GM13977 (cell line): ENCODE data around the gene AURKA.

Experiments
- DNase-seq: peaks from one replicate; pipeline ENCODE4 v3.0.0; 2012; ENCODE audit warnings: low spot score
- in situ Hi-C: fragments of 300-500 bp; cut with MboI; formaldehyde crosslinking; loops from one replicate; pipeline ENCODE4 v1.12.0; 2022; ENCODE audit warnings: low sequenced_read_pairs, low pct_unique_long_range_greater_than_20kb, mixed read lengths, inconsistent platforms; ENCODE audit not compliant: unreplicated experiment
- TF ChIP-seq, protein P1 (sequence below): IDR thresholded peaks from 2 replicates; pipeline ENCODE4 v1.5.1; 2012; ENCODE audit warnings: mild to moderate bottlenecking, control low read depth; ENCODE audit not compliant: insufficient read depth; ENCODE audit errors: extremely low read depth, missing control alignments

AURKA gene

DNA sequence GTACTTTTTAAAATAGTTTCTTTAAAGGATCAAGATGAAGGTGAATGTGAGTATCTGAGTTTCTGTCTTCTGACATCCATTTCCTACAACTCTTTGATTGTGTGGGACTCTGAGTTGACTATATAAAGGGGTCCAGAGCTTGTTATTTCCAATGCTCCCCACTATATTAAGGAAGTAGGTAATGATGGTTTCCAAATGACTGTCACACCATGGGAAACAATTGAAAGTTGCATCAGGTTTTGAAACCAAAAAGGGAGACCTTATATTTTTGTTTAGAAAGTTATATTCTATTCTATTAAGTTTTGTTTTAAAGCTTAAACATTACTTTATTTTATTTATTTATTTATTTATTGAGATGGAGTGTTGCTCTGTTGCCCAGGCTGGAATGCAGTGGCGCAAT, 31.2 kb upstream of the AURKA start:
- TF ChIP-seq, protein P1, sequence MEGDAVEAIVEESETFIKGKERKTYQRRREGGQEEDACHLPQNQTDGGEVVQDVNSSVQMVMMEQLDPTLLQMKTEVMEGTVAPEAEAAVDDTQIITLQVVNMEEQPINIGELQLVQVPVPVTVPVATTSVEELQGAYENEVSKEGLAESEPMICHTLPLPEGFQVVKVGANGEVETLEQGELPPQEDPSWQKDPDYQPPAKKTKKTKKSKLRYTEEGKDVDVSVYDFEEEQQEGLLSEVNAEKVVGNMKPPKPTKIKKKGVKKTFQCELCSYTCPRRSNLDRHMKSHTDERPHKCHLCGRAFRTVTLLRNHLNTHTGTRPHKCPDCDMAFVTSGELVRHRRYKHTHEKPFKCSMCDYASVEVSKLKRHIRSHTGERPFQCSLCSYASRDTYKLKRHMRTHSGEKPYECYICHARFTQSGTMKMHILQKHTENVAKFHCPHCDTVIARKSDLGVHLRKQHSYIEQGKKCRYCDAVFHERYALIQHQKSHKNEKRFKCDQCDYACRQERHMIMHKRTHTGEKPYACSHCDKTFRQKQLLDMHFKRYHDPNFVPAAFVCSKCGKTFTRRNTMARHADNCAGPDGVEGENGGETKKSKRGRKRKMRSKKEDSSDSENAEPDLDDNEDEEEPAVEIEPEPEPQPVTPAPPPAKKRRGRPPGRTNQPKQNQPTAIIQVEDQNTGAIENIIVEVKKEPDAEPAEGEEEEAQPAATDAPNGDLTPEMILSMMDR: no peak
- in situ Hi-C loops: no loop called here
- DNase-seq: no peak

DNA sequence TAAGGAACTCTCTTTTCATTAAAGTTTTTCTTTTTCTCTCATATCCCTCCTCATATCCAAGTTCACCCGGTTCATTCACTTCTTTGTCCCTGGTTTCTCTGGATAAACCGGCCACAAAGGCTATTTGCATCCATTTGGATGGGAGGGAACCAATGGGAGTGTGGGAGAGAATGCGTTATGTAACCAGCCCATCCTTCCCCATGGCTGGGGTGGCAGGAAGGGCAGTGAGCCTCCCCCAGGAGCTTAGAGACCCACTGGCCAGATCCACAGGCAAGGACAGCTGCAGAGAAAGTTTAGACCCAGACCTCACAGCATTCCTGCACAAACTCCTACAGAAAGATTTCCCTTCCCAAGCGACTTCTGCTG, 30.8 kb upstream of the AURKA start:
- DNase-seq: no peak
- in situ Hi-C loops: no loop called here
- TF ChIP-seq, protein P1: no peak

DNA sequence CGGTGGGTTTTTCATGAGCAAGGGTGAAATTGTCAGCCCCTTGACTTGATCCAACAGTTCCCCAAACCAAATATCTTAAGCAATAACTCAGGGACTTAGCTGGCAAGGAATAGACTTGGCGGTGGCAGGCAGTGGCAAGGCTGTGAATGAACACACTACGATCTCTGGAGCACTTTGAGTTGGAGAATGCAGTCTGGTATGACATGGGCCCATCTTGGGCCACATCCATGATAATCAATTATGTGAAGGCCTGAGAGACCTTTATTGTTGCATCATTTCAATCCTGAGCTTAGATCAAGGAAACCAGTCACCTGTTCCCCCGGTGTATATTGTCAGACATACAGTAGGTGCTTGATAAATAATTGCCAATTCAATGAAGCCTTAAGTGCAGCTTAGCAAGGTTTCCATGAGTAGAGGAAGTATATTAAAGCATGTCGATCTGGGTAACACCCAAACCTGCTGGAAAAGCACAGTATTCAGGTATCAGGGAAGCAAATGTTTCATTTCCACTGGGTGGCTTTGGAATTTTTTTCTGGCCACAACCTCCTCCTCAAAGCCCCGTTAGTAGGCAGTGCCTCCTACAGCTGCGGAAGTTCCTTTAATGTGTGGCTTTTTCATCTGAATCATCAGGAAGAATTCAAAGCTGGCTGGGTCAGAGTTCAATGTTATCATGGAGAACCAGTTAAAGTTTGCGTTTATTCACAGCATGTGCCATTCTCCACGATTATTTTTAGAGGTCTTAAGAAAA, 30.2 kb upstream of the AURKA start:
- in situ Hi-C loops: no loop called here
- no peak for DNase-seq
- TF ChIP-seq, protein P1: no peak

DNA sequence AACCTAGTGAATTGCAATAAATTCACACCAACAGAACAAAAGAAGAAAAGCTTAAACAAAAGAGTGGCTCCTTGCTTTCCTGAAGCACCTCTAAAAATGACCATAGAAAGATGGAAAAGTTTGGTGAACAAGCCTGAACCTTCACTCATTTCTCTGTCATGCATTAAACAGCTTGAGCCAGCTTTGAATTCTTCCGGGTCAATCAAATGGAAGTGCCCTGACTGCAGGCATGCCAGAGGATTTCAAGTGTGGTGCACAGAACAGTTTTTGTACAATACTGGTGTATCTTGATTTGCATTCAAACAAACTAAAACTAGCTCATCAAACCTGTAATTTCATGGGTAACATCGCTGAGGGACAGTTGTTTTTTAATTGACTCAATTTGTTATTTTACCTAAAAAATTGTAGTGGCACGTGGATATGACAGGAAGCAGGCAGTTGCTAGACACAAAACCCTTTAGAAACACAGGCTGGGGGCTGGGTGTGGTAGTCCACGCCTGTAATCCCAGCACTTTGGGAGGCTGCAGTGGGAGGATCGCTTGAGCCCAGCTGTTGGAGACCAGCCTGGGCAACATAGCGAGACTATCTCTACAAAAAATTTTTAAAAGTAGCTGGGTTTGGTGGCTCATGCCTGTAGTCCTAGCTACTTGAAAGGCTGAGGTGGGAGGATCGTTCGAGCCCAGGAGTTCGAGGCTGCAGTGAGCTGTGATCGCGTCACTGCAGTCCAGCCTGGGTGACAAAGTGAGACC, 29.1 kb upstream of the AURKA start:
- DNase-seq: no peak
- in situ Hi-C loops: no loop called here
- TF ChIP-seq, protein P1: no peak

DNA sequence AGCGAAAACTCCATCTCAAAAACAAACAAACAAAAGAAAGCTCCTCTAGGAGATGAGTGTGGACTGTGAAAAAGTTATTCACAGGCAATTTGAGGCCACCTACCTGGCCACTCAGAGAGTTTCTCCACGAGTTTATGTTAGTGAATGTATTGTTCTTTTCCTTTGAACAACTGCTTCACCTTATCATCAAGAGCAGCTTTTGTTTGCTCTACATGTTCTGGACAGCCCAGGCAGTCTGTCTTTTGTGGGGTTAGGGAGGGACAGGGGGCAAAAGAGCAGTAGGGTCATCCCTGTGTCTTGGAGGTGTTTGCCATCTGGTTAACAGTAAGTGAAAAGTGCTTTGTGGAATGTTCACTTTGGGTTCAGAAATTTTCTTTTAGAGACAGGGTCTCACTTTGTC, 28.0 kb upstream of the AURKA start:
- TF ChIP-seq, protein P1: no peak
- DNase-seq: no peak
- in situ Hi-C loops: no loop called here

DNA sequence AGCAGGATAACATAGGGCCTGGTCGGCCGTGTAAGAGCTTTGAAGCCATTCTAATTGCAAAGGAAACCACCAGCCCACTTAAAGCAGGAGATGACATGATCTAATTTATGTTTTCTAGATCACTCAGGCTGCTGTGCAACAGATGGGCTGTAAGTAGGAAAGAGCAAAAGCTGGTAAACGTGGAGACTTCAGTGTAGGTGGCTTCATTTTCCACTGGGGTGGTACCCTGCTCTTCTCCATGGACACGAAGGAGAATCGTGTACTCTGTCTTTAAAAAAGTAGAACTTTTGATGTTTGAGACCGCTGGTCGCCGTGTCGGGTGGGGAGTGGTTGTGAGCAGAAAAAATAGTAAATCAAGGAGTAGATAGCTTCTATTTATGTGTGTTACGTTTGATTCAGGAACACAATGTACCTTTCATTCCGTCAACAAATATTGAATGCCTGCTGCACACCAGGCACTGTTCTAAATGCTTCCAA, 26.4 kb upstream of the AURKA start:
- DNase-seq: no peak

More for the DNA sequence above, 26.4 kb upstream of the AURKA start:
- TF ChIP-seq, protein P1: no peak
- in situ Hi-C loops: no loop called here
